Suppressor macrophage treated with lipopolysaccharide for 4 hours (primary cell): ENCODE measurements around the gene MAP3K12.

ENCODE experiments used
- DNase-seq: peaks from one replicate; pipeline ENCODE4 v3.0.0-alpha.2; 2020

MAP3K12 gene

DNA sequence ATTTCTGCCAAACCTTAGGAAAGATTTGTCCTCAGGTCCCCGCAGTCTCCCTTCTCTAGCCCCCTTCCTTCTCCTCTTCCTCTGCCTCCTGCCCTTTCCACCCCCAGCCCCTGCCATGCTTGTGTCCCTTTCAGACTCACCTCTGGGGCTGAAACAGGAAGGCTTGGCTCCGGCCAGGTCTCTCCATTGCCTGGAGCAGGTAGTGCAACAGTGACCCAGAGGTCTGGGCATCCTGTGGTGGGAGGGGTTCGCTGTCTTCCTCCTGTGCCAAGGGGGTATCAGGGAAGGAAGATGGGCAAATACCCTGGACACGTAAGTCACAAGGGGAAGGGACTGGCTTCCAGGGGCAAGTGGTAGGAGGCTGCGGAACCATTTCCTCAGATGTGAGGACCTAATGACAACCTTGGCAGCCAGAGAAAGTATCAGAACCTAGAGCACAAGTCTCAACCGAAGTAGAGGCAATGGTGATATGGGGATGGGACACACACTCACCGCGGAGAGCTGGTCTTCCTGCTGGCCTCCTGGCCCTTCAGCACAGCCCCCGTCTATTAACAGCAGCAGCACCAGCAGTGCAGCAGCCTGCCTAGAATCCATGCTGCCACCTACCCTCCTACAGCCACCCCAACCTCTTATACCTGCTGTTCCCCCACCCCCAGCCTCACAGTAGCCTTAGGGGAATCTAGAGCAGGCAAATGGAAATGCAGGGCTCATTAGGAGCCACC is 7.8 kb upstream of the MAP3K12 start, which contains the start of gene NPFF:
TSS of gene NPFF (minus strand) at position 604 of the 722 bp plus-strand sequence. CDS start at position 594, 10 bp downstream.
- no peak for DNase-seq

DNA sequence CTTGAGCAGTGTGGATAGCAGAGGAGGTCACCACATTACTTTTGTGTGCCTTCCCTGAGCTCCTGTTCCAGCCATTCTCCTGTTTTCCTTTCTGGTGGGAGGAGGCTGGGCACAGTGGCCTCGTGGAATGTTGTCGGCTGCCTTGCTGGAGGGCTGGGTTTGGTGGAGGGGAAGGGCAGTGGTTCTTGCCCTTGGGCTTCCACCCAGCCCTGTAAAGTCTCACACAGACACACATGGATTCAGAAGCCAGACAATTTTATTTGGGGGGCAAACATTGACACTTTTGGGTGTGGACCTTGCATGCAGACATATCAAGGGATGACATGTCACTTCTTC is 7.2 kb upstream of the MAP3K12 start:
- no peak for DNase-seq

DNA sequence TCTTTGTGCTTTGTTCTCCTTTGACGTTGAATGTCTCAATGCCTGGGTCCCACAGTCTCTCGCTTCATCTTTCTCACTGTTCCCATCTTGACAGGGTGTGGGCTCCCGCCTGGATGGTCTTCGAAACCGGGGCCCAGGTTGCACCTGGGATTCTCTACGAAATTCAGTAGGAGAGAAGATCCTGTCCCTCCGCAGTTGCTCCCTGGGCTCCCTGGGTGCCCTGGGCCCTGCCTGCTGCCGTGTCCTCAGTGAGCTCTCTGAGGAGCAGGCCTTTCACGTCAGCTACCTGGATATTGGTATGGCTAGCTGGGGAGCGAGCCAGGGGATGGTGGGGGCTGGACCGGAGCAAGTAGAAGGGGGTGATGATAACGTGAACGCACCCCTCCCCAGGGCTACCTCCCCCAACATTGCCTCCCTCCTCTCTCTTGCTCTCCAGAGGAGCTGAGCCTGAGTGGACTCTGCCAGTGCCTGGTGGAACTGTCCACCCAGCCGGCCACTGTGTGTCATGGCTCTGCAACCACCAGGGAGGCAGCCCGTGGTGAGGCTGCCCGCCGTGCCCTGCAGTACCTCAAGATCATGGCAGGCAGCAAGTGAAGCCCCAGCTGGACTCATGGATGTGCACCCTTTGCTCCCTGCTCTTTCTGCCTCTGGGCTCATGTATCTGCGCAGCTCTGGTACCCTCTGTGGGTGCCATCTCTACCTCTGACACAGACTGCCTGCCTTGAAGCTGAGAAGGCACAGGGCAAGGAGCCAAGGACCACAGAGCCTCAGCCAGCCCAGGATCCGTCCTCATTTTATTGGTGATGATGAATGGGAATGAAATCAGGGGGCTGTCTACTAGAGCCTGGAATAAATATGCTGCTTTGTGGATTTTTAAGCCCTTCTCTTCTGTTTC is 6.5 kb upstream of the MAP3K12 start:
- no peak for DNase-seq

DNA sequence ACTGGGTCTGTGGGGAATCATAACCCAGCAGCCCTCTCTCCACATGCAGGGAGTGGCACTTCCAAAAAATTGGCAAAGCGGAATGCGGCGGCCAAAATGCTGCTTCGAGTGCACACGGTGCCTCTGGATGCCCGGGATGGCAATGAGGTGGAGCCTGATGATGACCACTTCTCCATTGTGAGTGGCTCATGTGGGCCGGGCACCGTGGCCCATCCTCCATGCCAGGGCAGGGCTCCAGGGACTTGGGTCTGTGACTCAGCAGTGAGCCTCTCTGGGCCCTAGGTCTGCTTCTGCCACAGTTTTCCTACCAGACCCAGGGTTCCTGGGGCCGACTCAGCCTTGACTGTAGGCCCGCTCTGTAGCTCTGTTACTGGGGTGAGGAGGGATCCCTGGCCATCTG is 5.8 kb upstream of the MAP3K12 start:
- DNase-seq: peak; percentile 33

DNA sequence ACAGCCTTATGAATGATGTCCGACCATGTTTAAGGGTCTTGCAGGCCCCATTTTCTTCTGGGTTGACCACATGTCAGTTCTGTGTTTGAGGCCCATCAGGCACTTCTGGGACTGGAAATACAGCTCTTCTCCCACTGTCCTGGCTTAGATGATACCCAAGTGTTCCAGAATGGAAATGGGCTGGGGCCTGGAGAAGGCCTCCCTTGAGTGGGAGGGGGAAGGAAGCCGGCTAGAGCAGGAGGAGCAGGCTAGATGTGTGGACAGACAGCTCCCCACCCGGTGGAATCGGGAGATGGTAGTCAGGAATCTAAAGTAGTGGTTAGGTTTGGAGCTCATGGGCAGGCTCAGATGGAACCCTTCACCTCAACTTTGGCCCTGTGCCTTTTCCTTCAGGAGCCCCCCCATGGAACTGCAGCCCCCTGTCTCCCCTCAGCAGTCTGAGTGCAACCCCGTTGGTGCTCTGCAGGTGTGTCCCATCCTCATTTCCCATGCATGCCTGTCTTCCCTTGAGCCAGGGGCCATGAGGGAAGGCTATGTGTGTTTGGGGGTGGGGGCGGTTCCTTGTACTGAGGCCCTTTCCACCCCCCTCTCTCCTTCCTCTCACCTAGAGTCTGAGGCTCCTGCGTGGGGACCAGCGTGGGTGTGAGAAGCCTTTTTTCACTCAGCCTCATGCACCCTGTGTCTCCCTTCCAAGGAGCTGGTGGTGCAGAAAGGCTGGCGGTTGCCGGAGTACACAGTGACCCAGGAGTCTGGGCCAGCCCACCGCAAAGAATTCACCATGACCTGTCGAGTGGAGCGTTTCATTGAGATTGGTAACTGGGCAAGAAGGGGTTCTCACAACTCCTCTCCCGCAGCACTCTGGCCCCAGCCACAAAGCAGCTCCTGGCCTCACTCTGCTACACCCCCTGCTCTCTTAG is 5.0 kb upstream of the MAP3K12 start:
- DNase-seq: no peak

DNA sequence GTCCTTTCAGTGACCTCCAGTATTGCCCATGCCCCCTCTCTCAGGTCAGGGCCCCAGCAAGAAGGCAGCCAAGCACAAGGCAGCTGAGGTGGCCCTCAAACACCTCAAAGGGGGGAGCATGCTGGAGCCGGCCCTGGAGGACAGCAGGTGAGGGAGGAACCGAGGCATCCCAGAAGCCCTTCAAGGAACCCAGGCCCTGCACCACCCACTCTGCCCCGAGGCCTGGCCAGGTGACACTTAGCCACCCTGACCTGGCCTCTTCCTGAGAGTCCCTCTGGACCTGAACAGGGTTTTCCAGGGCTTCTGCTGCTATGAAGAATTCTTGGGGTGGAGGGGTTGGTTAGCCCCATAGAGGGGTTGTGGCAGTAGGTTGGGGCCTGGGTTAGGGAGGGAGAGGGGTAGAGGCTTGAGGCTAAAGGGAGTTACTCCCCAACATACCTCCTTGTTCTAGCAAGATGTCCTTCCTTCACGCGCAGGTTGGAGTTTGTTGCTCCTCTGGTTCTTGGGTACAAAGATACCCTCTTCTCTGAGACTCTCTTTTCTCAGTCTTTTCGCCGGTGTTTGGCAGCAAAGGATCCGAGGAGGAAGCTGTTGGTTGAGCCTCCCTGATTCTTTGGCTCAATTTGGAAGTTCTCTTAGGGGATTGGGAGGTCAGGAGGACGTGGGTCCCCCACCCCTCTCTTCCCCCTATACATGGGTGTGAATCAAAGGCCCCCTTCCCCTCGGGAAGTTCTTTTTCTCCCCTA is 3.9 kb upstream of the MAP3K12 start:
- DNase-seq: no peak

DNA sequence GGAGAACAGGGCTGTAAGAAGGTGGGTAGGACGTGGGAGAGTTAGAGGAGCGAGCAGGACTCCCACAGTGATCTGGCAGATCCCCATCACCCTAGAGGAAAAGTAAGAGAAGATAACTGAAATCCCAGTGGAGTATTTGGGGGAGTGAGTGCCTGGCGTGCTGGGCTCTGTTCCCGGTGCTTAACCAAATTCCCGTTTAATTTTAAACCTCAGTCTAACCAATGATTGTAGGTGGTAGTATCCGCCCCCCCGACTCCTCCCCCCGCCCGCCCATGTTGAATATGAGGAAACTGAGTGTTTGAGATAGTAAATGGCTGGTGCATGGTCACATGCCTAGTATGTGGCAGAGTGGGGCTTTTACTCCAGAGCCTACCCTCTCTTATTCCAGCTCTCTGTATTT is 3.1 kb upstream of the MAP3K12 start:
- no peak for DNase-seq

DNA sequence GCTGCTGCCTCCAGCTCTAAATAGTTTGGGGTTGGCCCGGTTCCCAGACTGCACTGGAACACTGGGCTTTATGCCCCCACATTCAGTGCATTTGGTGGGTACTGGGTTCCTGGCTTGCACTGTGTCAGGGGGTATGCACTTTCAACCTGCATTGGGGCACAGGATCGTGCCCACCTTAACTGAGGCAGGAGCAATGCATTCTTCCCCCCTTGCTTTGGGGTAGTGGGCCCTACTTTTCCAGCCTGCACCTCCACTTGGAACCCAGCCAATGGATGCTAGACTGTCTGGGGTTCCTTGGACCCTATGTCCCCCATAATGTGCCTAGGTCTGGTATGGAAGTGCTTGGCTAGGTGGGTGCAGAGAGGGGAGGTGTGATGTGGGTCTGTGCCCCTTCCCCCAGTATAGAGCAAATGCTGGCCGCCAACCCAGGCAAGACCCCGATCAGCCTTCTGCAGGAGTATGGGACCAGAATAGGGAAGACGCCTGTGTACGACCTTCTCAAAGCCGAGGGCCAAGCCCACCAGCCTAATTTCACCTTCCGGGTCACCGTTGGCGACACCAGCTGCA is 2.4 kb upstream of the MAP3K12 start:
- no peak for DNase-seq

DNA sequence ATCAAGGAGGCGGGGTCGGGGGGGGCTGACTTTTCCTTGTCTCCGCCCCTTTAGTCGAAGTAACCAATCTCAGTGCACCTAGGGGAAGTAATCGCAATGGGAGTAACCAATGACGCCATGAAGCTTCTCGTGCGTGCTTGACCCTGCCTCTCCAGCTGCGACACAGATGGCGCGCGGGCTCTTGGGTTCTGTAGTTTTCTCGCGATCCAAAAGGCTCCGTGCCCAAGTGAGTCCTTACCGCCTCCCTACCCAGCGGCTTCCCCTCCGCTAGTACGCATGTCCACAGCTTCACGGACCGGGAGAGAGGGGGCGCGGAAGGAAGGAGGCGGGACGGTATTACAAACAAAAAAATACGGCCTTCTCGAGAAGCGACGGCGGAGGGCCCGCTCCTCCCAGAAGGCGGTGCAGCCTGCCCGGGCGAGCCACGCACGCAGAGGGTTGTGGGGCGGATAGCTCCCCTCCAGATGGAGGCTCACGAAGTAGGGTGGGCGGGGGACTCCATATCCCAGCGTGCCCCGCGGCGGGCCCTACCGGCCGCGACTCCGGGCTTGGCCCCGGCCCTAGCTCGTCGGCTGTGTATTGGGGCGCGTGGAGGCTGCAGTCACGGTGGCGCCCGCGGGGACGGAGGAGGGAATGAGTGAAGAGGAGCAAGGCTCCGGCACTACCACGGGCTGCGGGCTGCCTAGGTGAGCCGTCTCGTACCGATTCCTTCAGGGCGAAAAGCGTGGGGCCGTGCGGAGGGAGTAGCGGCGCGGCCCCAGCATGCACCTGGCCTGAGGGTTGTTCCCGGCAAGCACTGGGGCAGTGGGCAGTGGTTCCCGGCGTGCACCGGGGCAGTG is 1.7 kb upstream of the MAP3K12 start, which contains the start of gene TARBP2:
TSS of gene TARBP2 (plus strand) at position 508 of the 839 bp plus-strand sequence. CDS start at position 634, 126 bp downstream.
- DNase-seq: peak; percentile 99

DNA sequence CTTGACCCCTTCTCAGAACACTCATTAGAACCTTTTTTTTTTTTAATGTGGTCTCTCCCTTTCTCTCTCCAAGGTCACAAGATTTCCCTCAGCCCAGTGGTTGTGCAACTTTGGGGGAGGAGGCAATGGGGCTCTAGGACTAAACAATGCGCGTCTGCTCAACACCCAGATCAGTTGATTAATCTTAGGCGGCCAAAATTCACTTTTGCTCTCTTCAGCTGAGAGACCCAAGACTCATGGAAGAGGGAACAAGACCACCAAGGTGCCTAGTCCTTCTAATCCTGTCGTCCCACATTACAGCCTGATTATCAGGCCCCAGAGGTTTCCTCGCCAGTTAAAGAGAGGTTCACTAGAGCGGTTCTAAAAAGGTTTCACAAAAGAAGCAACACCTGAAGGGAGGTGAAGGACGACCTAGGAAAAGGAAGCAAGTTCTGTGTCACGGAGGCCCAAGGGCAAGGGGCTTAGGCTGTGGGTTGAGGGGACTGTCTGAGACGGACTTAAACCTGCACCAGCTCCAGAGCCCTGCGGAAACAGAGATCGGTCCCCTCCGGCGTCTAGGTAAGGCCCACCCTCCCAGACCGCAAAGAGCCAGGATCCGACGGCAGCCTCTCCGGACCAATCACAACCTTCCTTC is 1.0 kb upstream of the MAP3K12 start:
- DNase-seq: peak; percentile 85

DNA sequence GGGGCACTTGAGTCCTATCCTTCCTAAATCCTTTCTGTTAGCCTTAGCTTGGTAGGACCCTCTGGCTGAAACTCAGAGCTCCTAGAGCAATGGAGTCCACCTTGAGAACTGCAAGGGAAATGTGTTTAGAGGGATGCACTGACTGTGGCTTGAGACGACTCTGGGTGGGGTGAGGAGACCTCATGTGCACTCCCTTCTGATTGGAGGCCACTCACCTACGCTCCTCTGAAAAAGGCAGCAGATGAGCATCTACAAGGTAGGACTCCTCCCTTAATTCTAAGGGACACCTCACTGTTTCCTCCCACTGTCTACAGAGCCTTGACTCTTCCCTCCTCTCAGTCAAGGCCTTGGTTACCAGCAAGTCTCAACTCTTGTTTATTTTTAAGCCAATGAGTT is 1.0 kb downstream of the MAP3K12 start:
- no peak for DNase-seq

DNA sequence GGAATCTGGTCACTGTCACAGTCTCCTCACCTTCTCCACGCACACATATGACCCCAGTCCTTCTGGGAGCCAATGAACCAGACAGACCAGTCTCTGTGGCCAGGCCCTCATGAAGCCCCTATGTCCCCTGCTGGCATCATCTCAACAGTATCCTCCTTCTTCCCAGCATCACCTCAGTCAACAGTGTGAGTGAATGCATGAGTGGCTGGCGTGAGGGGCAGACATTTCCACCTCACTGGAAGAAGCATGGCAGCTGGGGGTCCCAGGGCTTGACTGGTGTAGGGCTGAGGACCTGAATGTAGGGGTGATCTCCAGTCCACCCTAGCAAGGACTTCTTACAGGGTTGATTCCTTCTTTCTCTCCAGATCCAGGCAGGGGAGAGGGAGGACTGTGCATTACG is 1.8 kb downstream of the MAP3K12 start:
- no peak for DNase-seq

DNA sequence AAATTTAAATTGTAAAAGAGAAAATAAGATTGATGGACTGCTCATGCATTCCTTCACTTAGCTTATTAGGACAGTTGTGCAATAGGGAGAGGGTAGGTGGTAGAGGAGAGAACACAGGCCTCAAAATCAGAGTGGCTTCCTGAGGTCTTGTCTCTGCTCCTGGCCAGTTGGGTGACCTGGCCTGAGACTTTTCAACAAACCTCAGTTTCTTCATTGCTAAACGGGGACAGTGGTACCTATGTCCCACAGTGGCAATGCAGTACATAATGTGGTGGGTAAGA is 2.6 kb downstream of the MAP3K12 start:
- no peak for DNase-seq

DNA sequence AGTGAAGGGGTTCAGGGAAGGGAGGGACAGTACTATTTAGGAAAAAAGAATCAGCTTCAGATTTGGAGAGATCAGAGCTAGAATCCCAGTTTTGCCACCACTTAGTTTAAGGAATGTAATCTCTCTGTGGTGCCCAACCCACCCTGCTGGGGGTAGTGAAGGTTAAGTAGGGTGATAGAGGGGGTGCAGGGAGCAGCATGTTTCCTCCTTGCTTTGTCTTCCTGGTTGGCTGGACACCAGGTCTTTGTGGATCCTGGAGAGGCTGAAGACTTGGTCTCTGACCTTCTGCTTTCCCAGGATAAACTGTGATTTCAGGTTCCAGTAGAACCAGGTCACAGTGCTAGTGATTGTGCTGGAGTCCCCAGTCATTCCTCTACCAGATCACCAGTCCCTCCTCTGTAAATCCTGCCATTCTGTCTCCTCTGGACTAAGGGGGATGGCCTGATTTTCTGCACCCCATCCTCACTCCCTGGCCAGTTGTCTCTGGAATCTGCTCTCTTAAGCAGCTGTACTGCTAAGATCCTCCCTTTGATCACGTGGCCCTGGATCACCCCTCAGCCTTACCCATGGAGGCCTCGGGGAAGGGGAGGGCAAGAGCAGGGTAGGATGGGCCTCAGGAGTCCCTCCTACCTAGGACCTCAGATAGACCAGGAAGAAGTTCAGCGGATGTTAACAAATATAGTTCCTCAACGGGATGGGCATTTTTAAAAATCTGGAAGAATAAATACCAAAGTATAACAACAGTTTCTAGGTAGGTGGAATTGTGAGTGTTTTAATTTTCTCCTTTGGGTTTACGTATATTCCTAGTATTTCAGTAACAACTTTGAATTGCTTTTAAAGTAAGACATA is 3.1 kb downstream of the MAP3K12 start:
- peak; percentile 58 for DNase-seq

DNA sequence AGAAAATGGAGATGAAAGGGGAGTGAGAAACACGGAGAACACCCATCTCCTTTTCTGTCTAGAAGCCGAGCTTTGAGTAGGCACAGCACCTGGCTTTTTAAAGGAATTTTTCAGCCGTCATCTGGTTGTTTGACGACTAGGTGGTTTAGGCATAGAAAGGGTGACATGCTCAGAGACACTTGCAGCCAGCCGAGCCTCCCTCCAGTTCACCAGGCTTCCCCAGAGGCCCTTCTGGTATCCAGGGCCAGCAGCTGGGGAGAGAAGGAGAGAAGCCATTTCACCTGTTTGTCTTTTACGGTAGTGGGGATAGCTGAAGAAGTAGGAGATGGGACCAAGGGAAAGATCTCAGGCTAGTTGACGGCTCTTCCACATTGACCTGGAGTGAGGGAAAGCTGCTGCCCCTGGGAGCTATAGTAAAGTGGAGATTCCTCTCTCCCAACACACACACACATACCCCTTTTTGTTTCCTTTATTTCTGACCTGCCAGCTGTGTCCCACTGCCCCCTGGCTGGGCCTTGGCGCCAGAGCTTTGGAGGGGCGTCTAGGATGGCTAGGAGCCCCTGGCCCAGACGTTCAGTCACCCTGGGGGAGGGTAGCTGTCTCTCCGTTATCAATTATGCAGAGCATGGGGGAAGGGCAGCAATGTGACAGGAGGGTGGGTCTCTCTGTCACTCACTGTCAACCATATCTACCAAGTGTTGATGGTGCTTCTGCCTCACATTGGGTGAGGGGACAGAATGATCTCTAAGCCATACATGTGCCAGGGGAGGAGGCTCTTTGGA is 5.5 kb downstream of the MAP3K12 start:
- DNase-seq: no peak

DNA sequence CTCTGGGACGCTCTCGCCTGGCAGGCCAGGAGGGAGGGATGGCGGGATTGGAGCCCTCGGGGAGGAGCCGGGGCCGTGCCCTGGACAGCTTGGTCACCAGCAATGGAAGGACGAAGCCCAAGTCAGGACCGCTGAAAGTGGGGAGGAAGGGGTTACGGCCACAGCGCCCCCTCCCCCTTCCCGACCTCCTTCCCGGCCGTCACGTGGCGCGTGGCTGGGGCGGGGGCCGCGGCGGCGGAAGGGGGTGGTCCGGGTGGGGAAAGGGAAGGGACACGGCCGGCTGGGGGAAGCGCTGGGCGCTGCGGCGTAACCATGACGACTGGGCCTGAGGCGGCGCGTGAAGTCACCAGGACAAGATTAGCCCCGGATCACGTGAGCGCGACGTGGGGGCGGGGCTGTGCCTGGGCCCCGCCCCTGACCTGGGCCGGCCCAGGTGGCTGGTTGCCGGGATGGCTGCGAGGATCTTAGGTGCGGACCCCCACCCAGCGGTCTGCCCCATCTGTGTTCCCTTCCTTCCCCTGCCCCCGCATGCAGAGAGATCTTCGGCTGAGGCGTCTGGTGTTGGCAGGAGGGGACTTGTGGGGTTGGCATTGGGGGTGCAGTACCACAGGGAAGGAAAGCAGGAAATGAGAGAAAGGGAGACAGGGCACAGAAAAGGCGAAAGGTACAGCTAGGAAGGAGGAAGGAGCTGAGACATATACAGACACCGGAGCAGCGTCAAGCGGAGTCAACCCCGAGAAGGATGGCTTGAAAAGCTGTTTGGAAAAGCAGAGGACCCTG is 6.2 kb downstream of the MAP3K12 start:
- peak; percentile 88 for DNase-seq

DNA sequence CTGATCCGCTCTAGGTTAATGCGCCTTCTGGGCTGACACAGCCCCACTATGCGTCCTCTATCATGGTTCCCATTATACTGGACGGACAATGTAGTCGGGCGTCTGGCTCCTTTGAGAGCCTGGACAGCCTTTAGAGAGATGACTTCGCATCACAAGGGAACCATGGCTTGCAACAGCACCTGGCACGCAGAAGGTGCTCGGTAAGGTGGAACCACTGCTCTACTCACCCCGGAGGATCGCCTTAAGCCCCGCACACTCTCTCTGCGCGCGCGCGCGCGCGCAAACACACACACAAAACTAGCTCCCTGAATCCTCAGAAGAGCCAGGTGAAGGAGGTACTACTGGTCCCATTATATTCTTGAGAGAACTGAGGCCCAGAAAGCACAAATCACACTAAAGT is 7.1 kb downstream of the MAP3K12 start:
- no peak for DNase-seq

DNA sequence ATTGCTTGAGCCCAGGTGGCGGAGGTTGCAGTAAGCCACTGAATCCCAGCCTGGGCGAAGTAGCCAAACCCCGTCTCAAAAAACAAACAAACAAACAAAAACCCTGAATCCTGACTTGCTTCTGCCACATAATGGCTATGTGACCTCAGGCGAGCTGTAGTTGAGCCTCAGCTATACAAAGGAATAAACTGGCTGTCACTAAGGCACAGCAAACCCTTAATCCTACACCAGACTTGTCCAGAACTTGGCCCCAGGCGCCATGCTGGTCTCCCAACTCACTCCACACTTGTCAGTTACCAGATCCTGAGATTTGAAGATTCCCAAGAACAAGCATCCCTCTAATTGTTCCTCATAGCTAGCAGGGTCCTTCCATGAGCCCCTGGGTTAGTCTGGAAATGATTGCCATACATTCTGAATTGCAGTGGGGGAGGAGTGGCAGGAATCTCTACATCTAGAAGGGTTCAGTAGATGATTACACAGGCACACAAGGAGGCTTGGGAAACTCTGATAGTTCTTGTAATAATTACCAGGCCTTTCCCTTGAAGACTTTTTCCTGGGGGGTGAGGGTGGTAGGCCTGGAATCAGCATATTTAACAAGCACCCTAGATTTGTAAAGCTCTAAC is 9.9 kb downstream of the MAP3K12 start:
- no peak for DNase-seq
